ENCODE data around the gene POC1A. TPM values are rescaled to one million over a fixed set of nuclear protein-coding genes. Genes with fewer than 3 reads are reported as not detected.

Gene POC1A
- total RNA-seq, 1 donor from 2014 or later, result 5.7 TPM

DNA sequence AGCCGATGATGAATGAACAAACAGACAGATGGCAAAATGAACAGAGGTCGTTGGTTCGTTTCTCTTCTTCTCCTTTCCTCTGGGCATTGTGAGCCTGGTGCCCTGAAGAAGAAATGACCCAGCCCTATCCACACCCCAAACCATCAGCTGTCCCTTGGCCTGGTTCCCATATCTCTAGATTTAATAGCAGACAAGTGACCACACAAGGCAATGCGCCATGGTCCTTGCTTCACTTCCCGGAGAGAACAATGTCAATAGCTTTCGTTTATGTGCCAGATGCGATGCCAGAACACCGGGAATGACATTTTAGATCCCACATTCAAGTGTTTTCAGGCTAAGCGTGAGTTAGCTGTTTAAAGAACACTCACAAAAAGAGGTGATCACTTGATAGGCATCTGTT is 17.7 kb downstream of the POC1A start:
- TF ChIP-seq, protein P1, sequence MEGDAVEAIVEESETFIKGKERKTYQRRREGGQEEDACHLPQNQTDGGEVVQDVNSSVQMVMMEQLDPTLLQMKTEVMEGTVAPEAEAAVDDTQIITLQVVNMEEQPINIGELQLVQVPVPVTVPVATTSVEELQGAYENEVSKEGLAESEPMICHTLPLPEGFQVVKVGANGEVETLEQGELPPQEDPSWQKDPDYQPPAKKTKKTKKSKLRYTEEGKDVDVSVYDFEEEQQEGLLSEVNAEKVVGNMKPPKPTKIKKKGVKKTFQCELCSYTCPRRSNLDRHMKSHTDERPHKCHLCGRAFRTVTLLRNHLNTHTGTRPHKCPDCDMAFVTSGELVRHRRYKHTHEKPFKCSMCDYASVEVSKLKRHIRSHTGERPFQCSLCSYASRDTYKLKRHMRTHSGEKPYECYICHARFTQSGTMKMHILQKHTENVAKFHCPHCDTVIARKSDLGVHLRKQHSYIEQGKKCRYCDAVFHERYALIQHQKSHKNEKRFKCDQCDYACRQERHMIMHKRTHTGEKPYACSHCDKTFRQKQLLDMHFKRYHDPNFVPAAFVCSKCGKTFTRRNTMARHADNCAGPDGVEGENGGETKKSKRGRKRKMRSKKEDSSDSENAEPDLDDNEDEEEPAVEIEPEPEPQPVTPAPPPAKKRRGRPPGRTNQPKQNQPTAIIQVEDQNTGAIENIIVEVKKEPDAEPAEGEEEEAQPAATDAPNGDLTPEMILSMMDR (IDR thresholded peaks at IDR 0.05), result no peak
- Mint-ChIP-seq H3K27ac (ENCODE audit: unreplicated experiment) (no peak overlapping the region), H3K4me1 (ENCODE audit: low read depth) (no peaks in the 10 kb centered on the region), H3K4me3 (ENCODE audit: unreplicated experiment) (no peak overlapping the region), H3K27me3 (ENCODE audit: low read depth) (no peaks in the 10 kb centered on the region), H3K36me3 (ENCODE audit: low read depth) (no peaks in the 10 kb centered on the region), H3K9me3 (ENCODE audit: low read depth) (no peaks in the 10 kb centered on the region)
- no peak for DNase-seq (ENCODE audit: low spot score)

DNA sequence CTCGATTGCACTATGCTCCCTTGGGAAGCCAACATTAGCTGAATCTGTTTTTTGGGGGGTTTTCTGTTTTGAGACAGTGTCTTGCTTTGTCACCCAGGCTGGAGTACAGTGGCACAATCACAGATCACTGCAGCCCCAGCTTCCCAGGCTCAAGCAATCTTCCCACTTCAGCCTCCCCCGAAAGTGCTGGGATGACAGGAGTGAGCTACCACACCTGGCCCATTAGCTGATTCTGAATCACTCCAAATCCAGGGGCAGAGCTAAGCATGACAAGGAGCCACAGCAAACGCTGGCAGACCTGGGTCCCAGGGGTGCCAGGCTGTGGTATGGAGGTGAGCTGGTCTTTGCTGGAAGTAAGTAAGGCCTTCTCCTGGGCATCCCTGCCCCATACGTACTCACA is 18.9 kb downstream of the POC1A start:
- no peaks in the 10 kb centered on the region for H3K27me3 Mint-ChIP-seq (ENCODE audit: low read depth)
- H3K9me3 Mint-ChIP-seq (ENCODE audit: low read depth), result no peaks in the 10 kb centered on the region
- H3K4me3 Mint-ChIP-seq (ENCODE audit: unreplicated experiment), result no peak overlapping the region
- TF ChIP-seq, protein P1 (IDR thresholded peaks at IDR 0.05), result no peak
- no peaks in the 10 kb centered on the region for H3K36me3 Mint-ChIP-seq (ENCODE audit: low read depth)
- no peak for DNase-seq (ENCODE audit: low spot score)
- H3K27ac Mint-ChIP-seq (ENCODE audit: unreplicated experiment), result no peak overlapping the region
- H3K4me1 Mint-ChIP-seq (ENCODE audit: low read depth), result no peaks in the 10 kb centered on the region

DNA sequence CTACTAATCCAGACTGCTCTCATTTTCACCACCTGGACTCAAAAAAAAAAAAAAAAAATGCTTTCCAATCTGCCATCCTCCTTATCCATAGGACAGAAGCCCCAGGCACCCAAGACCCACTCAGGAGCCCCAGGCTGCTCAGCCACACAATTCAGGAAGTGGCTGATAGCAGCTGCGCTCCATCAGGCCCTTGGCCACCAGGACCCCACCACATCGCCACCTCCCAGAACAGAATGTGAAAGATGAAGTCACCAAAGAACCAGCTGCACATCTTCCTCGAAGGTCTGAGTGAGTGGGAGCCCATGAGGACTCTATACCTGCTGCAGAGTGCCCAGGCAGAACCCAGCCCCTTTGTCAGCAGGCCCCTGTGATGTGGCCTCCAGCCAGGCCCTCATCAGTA is 19.5 kb downstream of the POC1A start:
- Mint-ChIP-seq H3K36me3 (ENCODE audit: low read depth) (no peaks in the 10 kb centered on the region), H3K4me1 (ENCODE audit: low read depth) (no peaks in the 10 kb centered on the region)

DNA sequence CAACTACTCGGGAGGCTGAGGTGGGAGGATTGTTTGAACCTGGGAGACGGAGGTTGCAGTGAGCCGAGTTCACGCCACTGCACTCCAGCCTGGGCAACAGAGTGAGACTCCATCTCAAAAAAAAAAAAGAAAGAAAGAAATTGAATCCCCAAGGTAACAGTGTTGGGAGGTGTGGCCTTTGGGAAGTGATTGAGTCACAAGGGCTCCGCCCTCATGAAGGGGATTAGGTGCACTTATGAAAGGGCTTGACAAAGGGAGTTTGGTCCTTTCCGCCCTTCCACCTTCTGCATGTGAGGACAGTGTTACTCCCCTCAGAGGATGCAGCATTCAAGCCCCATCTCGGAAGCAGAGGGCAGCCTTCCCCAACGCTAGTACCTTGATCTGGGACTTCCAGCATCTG is 21.3 kb downstream of the POC1A start:
- H3K27ac Mint-ChIP-seq (ENCODE audit: unreplicated experiment), result no peak overlapping the region

More for the DNA sequence above, 19.5 kb downstream of the POC1A start:
- Mint-ChIP-seq H3K27ac (ENCODE audit: unreplicated experiment) (no peak overlapping the region), H3K9me3 (ENCODE audit: low read depth) (no peaks in the 10 kb centered on the region), H3K4me3 (ENCODE audit: unreplicated experiment) (no peak overlapping the region), H3K27me3 (ENCODE audit: low read depth) (no peaks in the 10 kb centered on the region)
- TF ChIP-seq, protein P1 (IDR thresholded peaks at IDR 0.05), result no peak
- no peak for DNase-seq (ENCODE audit: low spot score)

DNA sequence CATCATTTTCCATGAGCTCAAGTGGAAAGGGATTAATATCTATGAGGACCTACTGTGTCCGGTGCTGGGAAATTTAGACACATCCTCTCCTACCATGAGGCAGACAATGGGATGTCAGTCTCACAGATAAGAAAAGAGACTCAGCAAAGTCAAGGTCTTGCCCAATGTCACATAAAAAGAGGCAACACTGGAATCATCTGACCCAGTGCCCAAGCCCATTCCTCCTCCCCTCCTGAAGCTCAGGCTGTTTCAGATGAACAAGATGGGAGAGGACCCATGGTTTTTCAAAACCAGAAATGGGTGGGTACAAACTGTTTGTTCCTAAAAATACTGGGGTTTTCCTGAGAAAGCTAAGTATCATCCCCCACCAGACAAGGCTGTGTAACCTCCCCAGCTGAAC is 22.2 kb downstream of the POC1A start:
- TF ChIP-seq, protein P1 (IDR thresholded peaks at IDR 0.05), result no peak
- DNase-seq (ENCODE audit: low spot score), result no peak
- Mint-ChIP-seq H3K27ac (ENCODE audit: unreplicated experiment) (no peak overlapping the region), H3K4me1 (ENCODE audit: low read depth) (peaks cover 9% of the 10 kb centered on the region), H3K9me3 (ENCODE audit: low read depth) (no peaks in the 10 kb centered on the region), H3K4me3 (ENCODE audit: unreplicated experiment) (no peak overlapping the region), H3K27me3 (ENCODE audit: low read depth) (no peaks in the 10 kb centered on the region), H3K36me3 (ENCODE audit: low read depth) (no peaks in the 10 kb centered on the region)

More for the DNA sequence above, 21.3 kb downstream of the POC1A start:
- no peak for DNase-seq (ENCODE audit: low spot score)
- TF ChIP-seq, protein P1 (IDR thresholded peaks at IDR 0.05), result no peak
- H3K9me3 Mint-ChIP-seq (ENCODE audit: low read depth), result no peaks in the 10 kb centered on the region
- H3K27me3 Mint-ChIP-seq (ENCODE audit: low read depth), result no peaks in the 10 kb centered on the region
- H3K4me1 Mint-ChIP-seq (ENCODE audit: low read depth), result peaks cover 7% of the 10 kb centered on the region
- no peak overlapping the region for H3K4me3 Mint-ChIP-seq (ENCODE audit: unreplicated experiment)
- no peaks in the 10 kb centered on the region for H3K36me3 Mint-ChIP-seq (ENCODE audit: low read depth)

All from chondrocyte (in vitro differentiated cells).